Effector memory CD4-positive, alpha-beta T cell (primary cell): ENCODE measurements around the gene NFU1.

ENCODE experiments used
- DNase-seq, 3 donors: peaks; one replicate each; pipeline ENCODE4 v3.0.0-alpha.2; 2020
- H3K27ac ChIP-seq: 2 replicates; pipeline ENCODE4 v1.7.0; 2013; ENCODE audit warnings: mild to moderate bottlenecking, low read length, moderate library complexity; ENCODE audit not compliant: insufficient read depth, poor library complexity, severe bottlenecking
- H3K27me3 ChIP-seq: replicated peaks from 2 replicates; pipeline ENCODE4 v1.7.0; 2013; ENCODE audit warnings: mild to moderate bottlenecking, low read length; ENCODE audit not compliant: insufficient read depth, control insufficient read depth, poor library complexity, severe bottlenecking
- H3K36me3 ChIP-seq: 2 replicates; pipeline ENCODE4 v1.7.0; 2013; ENCODE audit warnings: mild to moderate bottlenecking, low read length, moderate library complexity; ENCODE audit not compliant: control insufficient read depth, insufficient read depth
- H3K4me1 ChIP-seq: 2 replicates; pipeline ENCODE4 v1.7.0; 2013; ENCODE audit warnings: low read length, mild to moderate bottlenecking; ENCODE audit not compliant: control insufficient read depth, insufficient read depth, poor library complexity, severe bottlenecking
- H3K4me3 ChIP-seq: 2 replicates; pipeline ENCODE4 v1.7.0; 2013; ENCODE audit warnings: low read length, low read depth, mild to moderate bottlenecking; ENCODE audit not compliant: insufficient read depth, poor library complexity, severe bottlenecking
- H3K9me3 ChIP-seq: 2 replicates; pipeline ENCODE4 v1.7.0; 2013; ENCODE audit warnings: mild to moderate bottlenecking, low read length, moderate library complexity; ENCODE audit not compliant: control insufficient read depth

Gene NFU1

DNA sequence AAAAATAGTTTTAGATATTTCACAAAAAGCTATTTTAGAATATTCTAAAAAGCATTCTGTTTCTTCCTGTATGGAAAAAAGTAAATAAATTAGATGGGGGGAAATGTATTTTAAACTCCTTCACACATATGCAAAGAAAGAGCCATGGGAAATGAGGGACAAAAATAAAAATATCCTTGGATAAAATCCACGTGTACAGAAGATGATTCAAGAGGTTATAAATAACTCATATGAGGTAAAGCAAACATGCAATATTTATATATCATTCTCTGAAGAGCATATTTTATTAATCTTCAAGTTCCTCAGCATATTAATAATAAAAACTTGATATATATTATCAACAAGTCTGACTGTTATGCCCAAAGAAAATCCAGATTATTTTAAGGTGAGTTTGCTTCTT, 41.4 kb downstream of the NFU1 start:
- Histone ChIP-seq H3K9me3 (no peaks in the 10 kb centered on the region), H3K36me3 (peaks cover 13% of the 10 kb centered on the region), H3K4me1 (no peaks in the 10 kb centered on the region), H3K4me3 (no peak overlapping the region), H3K27ac (no peak overlapping the region), H3K27me3 (no peaks in the 10 kb centered on the region)
- no peak for DNase-seq

DNA sequence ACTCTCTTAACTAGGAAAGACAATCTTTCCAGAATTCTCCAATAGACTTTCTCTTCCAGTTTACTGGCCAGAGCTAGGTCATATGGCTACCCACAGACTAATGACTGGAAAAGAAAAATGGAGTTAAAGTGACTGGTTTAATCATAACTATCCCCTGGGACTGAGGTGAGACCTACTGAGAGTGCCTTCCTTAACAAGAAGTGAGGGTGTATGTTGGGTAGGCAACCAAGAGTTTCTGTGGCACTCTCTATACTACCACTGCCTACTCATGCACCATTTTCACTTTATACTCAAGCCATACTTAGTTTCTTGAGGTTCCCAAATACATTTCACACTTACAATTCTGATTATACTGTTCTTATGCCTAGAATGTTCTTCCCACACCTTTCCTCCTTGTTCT, 43.3 kb downstream of the NFU1 start:
- H3K4me1 ChIP-seq = no peaks in the 10 kb centered on the region
- H3K27me3 ChIP-seq = no peaks in the 10 kb centered on the region
- H3K9me3 ChIP-seq = no peaks in the 10 kb centered on the region
- no peak for DNase-seq
- peaks cover 7% of the 10 kb centered on the region for H3K36me3 ChIP-seq
- no peak overlapping the region for H3K4me3 ChIP-seq
- no peak overlapping the region for H3K27ac ChIP-seq

DNA sequence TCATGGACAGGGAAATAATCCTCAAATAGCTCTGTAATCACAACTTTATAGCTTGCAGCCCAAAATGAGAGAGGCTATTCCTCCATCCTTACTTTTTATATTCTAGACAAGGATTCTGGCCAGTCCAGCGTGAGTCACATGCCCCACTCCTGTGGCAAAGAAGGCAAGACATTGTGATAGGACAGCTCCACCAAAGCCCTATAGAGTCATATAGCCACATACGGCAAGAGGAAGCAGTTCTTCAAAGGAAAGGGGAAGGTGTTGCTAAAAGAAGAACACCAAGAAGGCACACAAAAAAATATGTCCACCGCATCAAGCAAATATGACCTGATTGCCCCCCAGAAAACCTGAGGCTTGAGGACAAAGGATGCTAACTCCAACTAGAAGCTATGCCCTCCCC, 46.8 kb downstream of the NFU1 start:
- no peak for DNase-seq
- Histone ChIP-seq H3K9me3 (no peaks in the 10 kb centered on the region), H3K4me1 (peaks cover 10% of the 10 kb centered on the region), H3K27me3 (no peaks in the 10 kb centered on the region), H3K36me3 (no peaks in the 10 kb centered on the region), H3K4me3 (no peak overlapping the region), H3K27ac (no peak overlapping the region)

GRCh38 chr2:69390001-69390400, 47.2 kb downstream of the NFU1 start:
- Histone ChIP-seq H3K36me3 (no peaks in the 10 kb centered on the region), H3K4me3 (no peak overlapping the region), H3K27ac (no peak overlapping the region), H3K4me1 (peaks cover 14% of the 10 kb centered on the region), H3K9me3 (no peaks in the 10 kb centered on the region), H3K27me3 (no peaks in the 10 kb centered on the region)
- DNase-seq = no peak

- Histone ChIP-seq H3K4me1 (peaks cover 14% of the 10 kb centered on the region), H3K27me3 (no peaks in the 10 kb centered on the region), H3K4me3 (no peak overlapping the region), H3K36me3 (no peaks in the 10 kb centered on the region), H3K27ac (no peak overlapping the region), H3K9me3 (no peaks in the 10 kb centered on the region)
- DNase-seq = no peak
Observed at GRCh38 chr2:69389271-69389670, 48.0 kb downstream of the NFU1 start.

- DNase-seq = no peak
- Histone ChIP-seq H3K4me1 (peaks cover 14% of the 10 kb centered on the region), H3K27ac (peak overlapping the region; percentile 58), H3K27me3 (no peaks in the 10 kb centered on the region), H3K36me3 (no peaks in the 10 kb centered on the region), H3K4me3 (peak overlapping the region; percentile 93), H3K9me3 (no peaks in the 10 kb centered on the region)
Observed at GRCh38 chr2:69387770-69388481, 49.3 kb downstream of the NFU1 start.

DNA sequence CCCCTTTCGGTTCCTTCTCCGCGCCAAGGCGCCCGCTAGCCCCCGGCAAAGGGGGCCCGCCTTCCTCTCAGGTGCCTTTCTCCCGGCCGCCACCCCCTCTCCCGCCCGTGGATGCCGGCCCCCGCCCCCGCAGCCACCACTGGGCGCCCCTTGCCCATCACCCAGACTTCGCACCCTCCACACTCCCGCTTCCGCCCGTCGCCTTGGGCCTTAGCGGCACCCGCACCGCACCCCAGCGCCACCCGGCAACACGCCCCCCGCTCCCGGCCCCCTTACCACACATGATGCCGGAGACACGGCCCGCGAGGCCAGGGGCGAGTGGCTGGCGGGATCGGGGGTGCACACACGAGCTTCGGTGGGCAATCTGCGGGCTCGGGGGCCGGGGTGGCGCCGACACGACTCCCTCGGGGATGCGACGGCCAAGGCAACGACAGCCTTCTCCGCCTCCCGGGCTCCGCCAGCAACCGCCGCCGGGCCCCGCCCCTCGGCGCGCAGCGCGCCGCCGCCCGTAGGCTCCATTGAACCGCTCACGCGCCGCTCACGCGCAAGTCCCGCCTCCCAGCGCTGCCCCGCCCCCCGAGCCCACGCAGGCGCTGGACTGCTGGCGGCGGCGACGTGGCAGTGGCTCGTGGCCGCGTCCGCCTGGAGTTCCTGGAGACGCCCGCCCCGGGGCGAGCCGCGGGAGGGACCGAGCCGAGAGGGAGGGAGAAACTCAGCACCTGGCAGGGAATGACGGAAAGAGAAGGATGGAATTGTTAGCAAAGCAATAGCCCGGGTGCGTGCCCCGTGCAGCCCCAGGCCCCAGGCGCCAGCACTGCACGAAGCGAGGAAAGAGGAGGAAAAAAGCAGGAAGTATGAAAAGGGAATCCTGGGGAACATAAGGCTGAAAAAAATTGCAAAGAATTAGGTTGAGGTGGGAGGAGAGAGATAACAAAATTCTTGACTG, 50.2 kb downstream of the NFU1 start, which contains the start of gene GFPT1:
Gene GFPT1 (minus strand): TSS at position 439 of the 946 bp plus-strand sequence. CDS start 156 bp downstream, at position 283.
- Histone ChIP-seq H3K4me3 (peak within 1 kb of the TSS; percentile 93), H3K9me3 (no peaks in the 10 kb centered on the region), H3K36me3 (no peaks in the 10 kb centered on the region), H3K4me1 (peaks cover 14% of the 10 kb centered on the region), H3K27ac (peak within 1 kb of the TSS; percentile 71), H3K27me3 (no peaks in the 10 kb centered on the region)
- DNase-seq = peak; percentile 81 to 86 (median 85)

DNA sequence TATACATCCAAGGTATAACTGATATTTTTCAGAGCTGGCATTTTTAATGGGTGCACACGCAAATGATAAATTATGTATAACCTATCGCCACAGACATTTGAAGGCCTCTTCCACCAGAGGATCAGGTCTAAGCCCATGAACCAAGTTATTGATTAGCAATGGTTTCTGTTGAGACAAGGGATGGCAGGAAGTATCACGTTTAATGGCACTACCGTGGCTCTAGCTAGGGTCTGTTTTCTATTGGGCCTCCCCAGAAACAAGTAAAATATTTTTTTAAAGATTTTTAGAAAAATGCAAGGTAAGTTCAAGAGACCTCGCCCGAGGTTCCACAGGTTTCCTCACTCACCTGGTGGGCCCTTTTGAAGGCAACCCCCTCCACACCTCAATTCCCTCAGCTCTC, 50.9 kb downstream of the NFU1 start:
- DNase-seq = no peak
- Histone ChIP-seq H3K4me3 (peak overlapping the region; percentile 93), H3K27ac (peak overlapping the region; percentile 71), H3K4me1 (peaks cover 14% of the 10 kb centered on the region), H3K9me3 (no peaks in the 10 kb centered on the region), H3K36me3 (no peaks in the 10 kb centered on the region), H3K27me3 (no peaks in the 10 kb centered on the region)

GRCh38 chr2:69385443-69386151, 51.6 kb downstream of the NFU1 start:
- Histone ChIP-seq H3K27me3 (no peaks in the 10 kb centered on the region), H3K4me1 (peaks cover 14% of the 10 kb centered on the region), H3K27ac (no peak overlapping the region), H3K4me3 (peak overlapping the region; percentile 93), H3K36me3 (no peaks in the 10 kb centered on the region), H3K9me3 (no peaks in the 10 kb centered on the region)
- DNase-seq = no peak
